Fibroblast of peridontal ligament (primary cell): ENCODE results near the gene SHMT2.

ENCODE experiments used
- DNase-seq: peaks from one replicate; pipeline ENCODE4 v3.0.0-alpha.2; 2010; ENCODE audit errors: extremely low read depth

The SHMT2 gene

GRCh38 chr12:57214398-57214781 is 15.1 kb upstream of the SHMT2 start:
- peak; percentile 59 for DNase-seq

GRCh38 chr12:57215065-57215464 is 14.4 kb upstream of the SHMT2 start:
- DNase-seq, result no peak

- DNase-seq, result peak; percentile 21
These were observed 13.9 kb upstream of the SHMT2 start for GRCh38 chr12:57215668-57216013.

GRCh38 chr12:57216014-57216911 is 13.2 kb upstream of the SHMT2 start, which contains the start of gene NXPH4:
Gene NXPH4, plus strand, starts transcription at chr12:57216794. Its CDS starts 176 bp downstream, at chr12:57216970.
- DNase-seq, result no peak

- DNase-seq, result peak; percentile 30
These were observed 12.3 kb upstream of the SHMT2 start for GRCh38 chr12:57216921-57217879.

GRCh38 chr12:57218030-57218853 is 11.3 kb upstream of the SHMT2 start:
- no peak for DNase-seq

GRCh38 chr12:57219205-57219992 is 10.1 kb upstream of the SHMT2 start:
- no peak for DNase-seq

GRCh38 chr12:57219993-57220754 is 9.3 kb upstream of the SHMT2 start:
- no peak for DNase-seq

GRCh38 chr12:57220770-57221168 is 8.7 kb upstream of the SHMT2 start:
- no peak for DNase-seq

- DNase-seq, result no peak
These were observed 8.2 kb upstream of the SHMT2 start for GRCh38 chr12:57221169-57221917.

GRCh38 chr12:57222286-57223190 is 7.0 kb upstream of the SHMT2 start:
- DNase-seq, result no peak

GRCh38 chr12:57223191-57224165 is 6.0 kb upstream of the SHMT2 start:
- DNase-seq, result no peak

- DNase-seq, result no peak
These were observed 5.1 kb upstream of the SHMT2 start for GRCh38 chr12:57224278-57224972.

- DNase-seq, result no peak
These were observed 4.4 kb upstream of the SHMT2 start for GRCh38 chr12:57224973-57225679.

GRCh38 chr12:57225680-57226210 is 3.8 kb upstream of the SHMT2 start:
- no peak for DNase-seq
